ENCODE measurements around the gene KIRREL3. TPM values are rescaled to one million over a fixed set of nuclear protein-coding genes. Genes with fewer than 3 reads are reported as not detected.

The KIRREL3 gene
- polyA plus RNA-seq, 2 of the 4 experiments (the other 2 are of a cell fraction) = 3.0 to 11.0 TPM

DNA sequence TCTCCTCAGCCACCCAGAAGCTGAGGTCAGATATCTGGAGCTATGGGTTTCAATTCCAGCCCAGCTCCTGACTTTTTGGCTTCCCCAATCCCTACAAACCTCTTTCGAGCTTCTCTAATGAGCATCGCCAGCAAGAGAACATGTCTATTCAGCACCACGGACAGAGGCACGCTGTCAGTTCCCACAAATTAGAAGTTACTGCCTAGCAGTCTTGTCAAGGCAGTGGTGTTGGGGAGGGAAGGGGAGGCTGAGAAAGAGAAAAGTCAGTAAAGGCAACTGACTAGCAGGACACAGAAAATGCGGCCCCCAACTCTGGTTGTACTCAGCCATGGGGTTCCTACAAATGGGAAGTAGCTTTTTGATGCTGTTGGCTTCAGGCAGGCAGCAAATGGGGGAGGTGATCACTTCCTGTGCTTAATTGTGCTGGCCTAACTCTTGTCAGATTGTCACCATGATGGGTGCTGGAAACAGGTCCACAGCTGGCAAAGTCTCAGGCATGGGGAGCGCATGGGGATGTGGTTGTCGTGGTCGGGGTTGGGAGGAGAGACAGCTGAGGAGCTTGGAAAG lies 439.2 kb downstream of the KIRREL3 start:
- no peaks in the 10 kb centered on the region for H3K4me1 ChIP-seq
- H3K4me3 ChIP-seq = no peak overlapping the region
- 62% methylated on average over 8 of the region's 8 CpGs for WGBS (ENCODE audit: missing lambda C conversion rate)
- POLR2A ChIA-PET = no interaction called here
- ATAC-seq (no peak), FAIRE-seq (no peak), DNase-seq (ENCODE audit: low read depth in 1 of 2, low spot score in 1 of 2) (peak in 1 of 2 experiments; percentile 10)
- H3K27ac ChIP-seq = no peak overlapping the region
- no peak overlapping the region for H3K4me2 ChIP-seq
- CTCF ChIA-PET = interaction anchor here (1.0 kb wide), 1 partner anchor 10 kb away, joined by 3 read pairs; no protein-coding TSS in a partner anchor
- H3K9me3 ChIP-seq = no peaks in the 10 kb centered on the region
- no peak for TF ChIP-seq MAZ (IDR thresholded peaks at IDR 0.05; ENCODE audit: borderline replicate concordance, low read depth, low read length)
- no peak for TF ChIP-seq CHD4 (IDR thresholded peaks at IDR 0.05; ENCODE audit: borderline replicate concordance)
- TF ChIP-seq, protein P1, sequence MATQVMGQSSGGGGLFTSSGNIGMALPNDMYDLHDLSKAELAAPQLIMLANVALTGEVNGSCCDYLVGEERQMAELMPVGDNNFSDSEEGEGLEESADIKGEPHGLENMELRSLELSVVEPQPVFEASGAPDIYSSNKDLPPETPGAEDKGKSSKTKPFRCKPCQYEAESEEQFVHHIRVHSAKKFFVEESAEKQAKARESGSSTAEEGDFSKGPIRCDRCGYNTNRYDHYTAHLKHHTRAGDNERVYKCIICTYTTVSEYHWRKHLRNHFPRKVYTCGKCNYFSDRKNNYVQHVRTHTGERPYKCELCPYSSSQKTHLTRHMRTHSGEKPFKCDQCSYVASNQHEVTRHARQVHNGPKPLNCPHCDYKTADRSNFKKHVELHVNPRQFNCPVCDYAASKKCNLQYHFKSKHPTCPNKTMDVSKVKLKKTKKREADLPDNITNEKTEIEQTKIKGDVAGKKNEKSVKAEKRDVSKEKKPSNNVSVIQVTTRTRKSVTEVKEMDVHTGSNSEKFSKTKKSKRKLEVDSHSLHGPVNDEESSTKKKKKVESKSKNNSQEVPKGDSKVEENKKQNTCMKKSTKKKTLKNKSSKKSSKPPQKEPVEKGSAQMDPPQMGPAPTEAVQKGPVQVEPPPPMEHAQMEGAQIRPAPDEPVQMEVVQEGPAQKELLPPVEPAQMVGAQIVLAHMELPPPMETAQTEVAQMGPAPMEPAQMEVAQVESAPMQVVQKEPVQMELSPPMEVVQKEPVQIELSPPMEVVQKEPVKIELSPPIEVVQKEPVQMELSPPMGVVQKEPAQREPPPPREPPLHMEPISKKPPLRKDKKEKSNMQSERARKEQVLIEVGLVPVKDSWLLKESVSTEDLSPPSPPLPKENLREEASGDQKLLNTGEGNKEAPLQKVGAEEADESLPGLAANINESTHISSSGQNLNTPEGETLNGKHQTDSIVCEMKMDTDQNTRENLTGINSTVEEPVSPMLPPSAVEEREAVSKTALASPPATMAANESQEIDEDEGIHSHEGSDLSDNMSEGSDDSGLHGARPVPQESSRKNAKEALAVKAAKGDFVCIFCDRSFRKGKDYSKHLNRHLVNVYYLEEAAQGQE (IDR thresholded peaks at IDR 0.05) = peak; percentile 94
- TF ChIP-seq FOSB (CRISPR knock-in tag; IDR thresholded peaks at IDR 0.05) = no peak
- TF ChIP-seq EHMT2 (IDR thresholded peaks at IDR 0.05; ENCODE audit: low read depth) = peak; percentile 84
- TF ChIP-seq SMC3 (IDR thresholded peaks at IDR 0.05) = no peak
- no peak for TF ChIP-seq FOXS1 (CRISPR knock-in tag; IDR thresholded peaks at IDR 0.05)
- no peak for TF ChIP-seq NPAS2 (CRISPR knock-in tag; IDR thresholded peaks at IDR 0.05; ENCODE audit: borderline replicate concordance)
- TF ChIP-seq CEBPB (IDR thresholded peaks at IDR 0.05) = no peak

DNA sequence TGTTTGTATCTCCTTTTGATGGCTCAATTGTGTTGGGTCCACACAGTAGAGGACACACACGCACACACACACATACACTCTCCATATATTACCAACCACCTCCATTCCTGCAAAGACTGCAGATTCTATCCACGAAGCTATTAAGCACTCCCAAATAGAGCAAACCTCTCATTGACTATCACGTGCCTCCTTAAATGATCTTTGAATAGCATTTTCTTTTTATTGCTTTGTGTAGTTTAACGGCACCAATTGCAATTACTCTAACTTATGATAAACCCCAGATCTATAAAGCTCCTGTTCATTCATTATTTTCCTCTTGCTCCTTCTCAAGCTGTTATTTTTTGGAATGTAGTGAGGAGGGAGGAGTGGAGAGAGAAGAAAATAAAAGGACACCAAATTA lies 440.3 kb downstream of the KIRREL3 start:
- no peak overlapping the region for H3K4me3 ChIP-seq
- no peaks in the 10 kb centered on the region for H3K4me1 ChIP-seq
- H3K4me2 ChIP-seq = no peak overlapping the region
- FAIRE-seq = no peak
- no peak for DNase-seq (ENCODE audit: low read depth in 1 of 2, low spot score in 1 of 2)
- TF ChIP-seq EP300 (IDR thresholded peaks at IDR 0.05) = no peak
- no peak for TF ChIP-seq BHLHE40 (IDR thresholded peaks at IDR 0.05; ENCODE audit: low read depth, low read length)
- TF ChIP-seq ZC3H11A (IDR thresholded peaks at IDR 0.05) = no peak
- no peak for TF ChIP-seq SMC3 (IDR thresholded peaks at IDR 0.05)
- TF ChIP-seq, protein P2, sequence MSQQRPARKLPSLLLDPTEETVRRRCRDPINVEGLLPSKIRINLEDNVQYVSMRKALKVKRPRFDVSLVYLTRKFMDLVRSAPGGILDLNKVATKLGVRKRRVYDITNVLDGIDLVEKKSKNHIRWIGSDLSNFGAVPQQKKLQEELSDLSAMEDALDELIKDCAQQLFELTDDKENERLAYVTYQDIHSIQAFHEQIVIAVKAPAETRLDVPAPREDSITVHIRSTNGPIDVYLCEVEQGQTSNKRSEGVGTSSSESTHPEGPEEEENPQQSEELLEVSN (IDR thresholded peaks at IDR 0.05; ENCODE audit: borderline replicate concordance, low read depth) = no peak
- no peak for TF ChIP-seq MYC (IDR thresholded peaks at IDR 0.05; ENCODE audit: borderline replicate concordance, low read length)
- TF ChIP-seq HEYL (CRISPR knock-in tag; IDR thresholded peaks at IDR 0.05) = no peak
- TF ChIP-seq RAD21 (conservative IDR thresholded peaks at IDR 0.05 in 1 of 2, IDR thresholded peaks at IDR 0.05 in 1 of 2) = no peak
- no peak for TF ChIP-seq CEBPB (IDR thresholded peaks at IDR 0.05)
- TF ChIP-seq FOSL2 (IDR thresholded peaks at IDR 0.05) = no peak
- no peak for TF ChIP-seq FOSL2 (CRISPR knock-in tag; IDR thresholded peaks at IDR 0.05)
- TF ChIP-seq NFE2L2 (conservative IDR thresholded peaks at IDR 0.05; ENCODE audit: low read length) = no peak
- ChIA-PET CTCF (interaction anchor here (0.9 to 1.2 kb wide), 2 partner anchors 14 to 250 kb away, joined by 3 to 4 read pairs; no protein-coding TSS in a partner anchor), POLR2A (no interaction called here)
- WGBS (ENCODE audit: missing lambda C conversion rate) = 40% methylated on average over 4 of the region's 4 CpGs
- ATAC-seq = no peak
- H3K9me3 ChIP-seq = no peaks in the 10 kb centered on the region
- no peak overlapping the region for H3K27ac ChIP-seq

All from A549 (cell line).